HepG2 (cell line): ENCODE measurements around the gene ZNF302. TPM values are rescaled to one million over a fixed set of nuclear protein-coding genes. Genes with fewer than 3 reads are reported as not detected.

ENCODE experiments used
- BCL3 ChIP-seq: sonication (generic); formaldehyde crosslinking; IDR thresholded peaks from 2 replicates; pipeline ENCODE4 v1.5.1; 2020; ENCODE audit warnings: mild to moderate bottlenecking, missing genetic modification reagents, moderate library complexity
- DNMT3B ChIP-seq: conservative IDR thresholded peaks from 2 replicates; pipeline ENCODE4 v1.6.1; 2016; ENCODE audit warnings: missing biosample characterization, control low read depth
- EEA1 ChIP-seq: sonication (generic); formaldehyde crosslinking; IDR thresholded peaks from 2 replicates; pipeline ENCODE4 v1.5.1; 2020; ENCODE audit warnings: mild to moderate bottlenecking, missing genetic modification reagents, borderline replicate concordance
- KIAA2018 ChIP-seq: sonication (generic); formaldehyde crosslinking; IDR thresholded peaks from 2 replicates; pipeline ENCODE4 v1.5.0; 2020; ENCODE audit warnings: mild to moderate bottlenecking, missing genetic modification reagents, borderline replicate concordance
- NFE2L1 ChIP-seq: sonication (generic); formaldehyde crosslinking; IDR thresholded peaks from 2 replicates; pipeline ENCODE4 v1.4.0; 2020; ENCODE audit warnings: missing genetic modification reagents, mild to moderate bottlenecking, borderline replicate concordance
- PRPF4 ChIP-seq: fragments of 200-400 bp; formaldehyde crosslinking; IDR thresholded peaks from 2 replicates; pipeline ENCODE4 v1.6.1; 2016; ENCODE audit warnings: low read length, low read depth; ENCODE audit not compliant: poor library complexity, severe bottlenecking
- ZNF724P ChIP-seq: sonication (generic); formaldehyde crosslinking; IDR thresholded peaks from 2 replicates; pipeline ENCODE4 v1.8.0; 2022; ENCODE audit warnings: missing genetic modification reagents, borderline replicate concordance
- polyA plus RNA-seq, 8 experiments: library from polyadenylated mRNA; depleted of rRNA in 3 of 8; stranded (reverse) in 7 of 8; unstranded in 1 of 8; fragments of >200 nt; fragmentation: Illumina TruSeq in 4 of 8; extraction: Trizol in 4 of 8; gene quantifications; 2 replicates each; pipeline versions ENCODE4 v1.2.1 to v1.2.3, GENCODE V29; 2011 to 2016; ENCODE audit warnings: low read depth in 4 of 8, missing spikeins in 1 of 8, mixed read lengths in 1 of 8; ENCODE audit not compliant: insufficient read depth in 1 of 8
- total RNA-seq, 5 experiments: library from RNA; depleted of rRNA; stranded (reverse); fragments of >200 nt; fragmentation: Illumina TruSeq; extraction: Trizol; gene quantifications; 2 replicates each; pipeline ENCODE4 v1.2.3, GENCODE V29; 2016; ENCODE audit warnings: low read depth in 1 of 5
- TF ChIP-seq, protein P1 (sequence below): sonication (generic); formaldehyde crosslinking; IDR thresholded peaks from 2 replicates; pipeline ENCODE4 v1.4.0; 2020; ENCODE audit warnings: missing genetic modification reagents, borderline replicate concordance

The ZNF302 gene
- total and polyA plus RNA-seq, 2 of the 13 experiments (the other 11 are each of a cell fraction or from before 2014, with no cell fraction given): not detected

- TF ChIP-seq KIAA2018 (CRISPR knock-in tag) (no peak), PRPF4 (no peak), NFE2L1 (CRISPR knock-in tag) (no peak), BCL3 (CRISPR knock-in tag) (no peak), EEA1 (CRISPR knock-in tag) (no peak), DNMT3B (CRISPR knock-in tag) (no peak), ZNF724P (CRISPR knock-in tag) (no peak)
- TF ChIP-seq, protein P1, sequence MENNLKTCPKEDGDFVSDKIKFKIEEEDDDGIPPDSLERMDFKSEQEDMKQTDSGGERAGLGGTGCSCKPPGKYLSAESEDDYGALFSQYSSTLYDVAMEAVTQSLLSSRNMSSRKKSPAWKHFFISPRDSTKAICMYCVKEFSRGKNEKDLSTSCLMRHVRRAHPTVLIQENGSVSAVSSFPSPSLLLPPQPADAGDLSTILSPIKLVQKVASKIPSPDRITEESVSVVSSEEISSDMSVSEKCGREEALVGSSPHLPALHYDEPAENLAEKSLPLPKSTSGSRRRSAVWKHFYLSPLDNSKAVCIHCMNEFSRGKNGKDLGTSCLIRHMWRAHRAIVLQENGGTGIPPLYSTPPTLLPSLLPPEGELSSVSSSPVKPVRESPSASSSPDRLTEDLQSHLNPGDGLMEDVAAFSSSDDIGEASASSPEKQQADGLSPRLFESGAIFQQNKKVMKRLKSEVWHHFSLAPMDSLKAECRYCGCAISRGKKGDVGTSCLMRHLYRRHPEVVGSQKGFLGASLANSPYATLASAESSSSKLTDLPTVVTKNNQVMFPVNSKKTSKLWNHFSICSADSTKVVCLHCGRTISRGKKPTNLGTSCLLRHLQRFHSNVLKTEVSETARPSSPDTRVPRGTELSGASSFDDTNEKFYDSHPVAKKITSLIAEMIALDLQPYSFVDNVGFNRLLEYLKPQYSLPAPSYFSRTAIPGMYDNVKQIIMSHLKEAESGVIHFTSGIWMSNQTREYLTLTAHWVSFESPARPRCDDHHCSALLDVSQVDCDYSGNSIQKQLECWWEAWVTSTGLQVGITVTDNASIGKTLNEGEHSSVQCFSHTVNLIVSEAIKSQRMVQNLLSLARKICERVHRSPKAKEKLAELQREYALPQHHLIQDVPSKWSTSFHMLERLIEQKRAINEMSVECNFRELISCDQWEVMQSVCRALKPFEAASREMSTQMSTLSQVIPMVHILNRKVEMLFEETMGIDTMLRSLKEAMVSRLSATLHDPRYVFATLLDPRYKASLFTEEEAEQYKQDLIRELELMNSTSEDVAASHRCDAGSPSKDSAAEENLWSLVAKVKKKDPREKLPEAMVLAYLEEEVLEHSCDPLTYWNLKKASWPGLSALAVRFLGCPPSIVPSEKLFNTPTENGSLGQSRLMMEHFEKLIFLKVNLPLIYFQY: no peak
Observed at GRCh38 chr19:34673590-34673989, 3.9 kb upstream of the ZNF302 start (continued).
